Spinal cord (tissue), 10 donors: ENCODE results near the gene FA2H. TPM values are rescaled to one million over a fixed set of nuclear protein-coding genes. Genes with fewer than 3 reads are reported as not detected.

Experiments used
- DNase-seq, 6 donors: peaks; one replicate each; pipeline versions ENCODE4 v3.0.0 to v3.0.0-alpha.2; 2013 to 2015; ENCODE audit warnings: low spot score in 6 of 6, low read depth in 4 of 6
- H3K27ac ChIP-seq: one replicate; pipeline ENCODE4 v1.5.1; 2013; ENCODE audit warnings: low read depth, low read length, control low read depth
- H3K27me3 ChIP-seq: one replicate; pipeline ENCODE4 v1.6.1; 2013; ENCODE audit warnings: low read length; ENCODE audit not compliant: control insufficient read depth, insufficient read depth
- H3K36me3 ChIP-seq: one replicate; pipeline ENCODE4 v1.6.1; 2013; ENCODE audit warnings: low read length; ENCODE audit not compliant: control insufficient read depth, insufficient read depth
- H3K4me1 ChIP-seq: one replicate; pipeline ENCODE4 v1.6.1; 2013; ENCODE audit warnings: low read length; ENCODE audit not compliant: control insufficient read depth, insufficient read depth
- H3K4me3 ChIP-seq: one replicate; pipeline ENCODE4 v1.5.1; 2013; ENCODE audit warnings: low read depth, low read length, control low read depth
- H3K9me3 ChIP-seq: one replicate; pipeline ENCODE4 v1.6.1; 2013; ENCODE audit warnings: low read length; ENCODE audit not compliant: control insufficient read depth, insufficient read depth
- WGBS: methylation state at CpG from one replicate; pipeline ENCODE4 v1.1.5; 2013; ENCODE audit warnings: missing lambda C conversion rate; ENCODE audit not compliant: insufficient coverage; 5-methylcytosine and 5-hydroxymethylcytosine counted together
- polyA plus RNA-seq, 2 donors: library from polyadenylated mRNA; unstranded; fragments of 120-200 nt; gene quantifications; one replicate each; pipeline ENCODE4 v1.2.1, GENCODE V29; 2013; ENCODE audit not compliant: insufficient read length in 2 of 2
- total RNA-seq, 2 donors: library from RNA; depleted of rRNA in 1 of 2; stranded (reverse); fragments of 120-200 nt in 1 of 2; fragments of >200 nt in 1 of 2; gene quantifications; one replicate each; pipeline versions ENCODE4 v1.2.3 to v1.2.4, GENCODE V29; 2013 to 2014
- donor health status: healthy.

The FA2H gene
- total and polyA plus RNA-seq, 4 donors: 3.8 to 21.4 (median 13.8) TPM

DNA sequence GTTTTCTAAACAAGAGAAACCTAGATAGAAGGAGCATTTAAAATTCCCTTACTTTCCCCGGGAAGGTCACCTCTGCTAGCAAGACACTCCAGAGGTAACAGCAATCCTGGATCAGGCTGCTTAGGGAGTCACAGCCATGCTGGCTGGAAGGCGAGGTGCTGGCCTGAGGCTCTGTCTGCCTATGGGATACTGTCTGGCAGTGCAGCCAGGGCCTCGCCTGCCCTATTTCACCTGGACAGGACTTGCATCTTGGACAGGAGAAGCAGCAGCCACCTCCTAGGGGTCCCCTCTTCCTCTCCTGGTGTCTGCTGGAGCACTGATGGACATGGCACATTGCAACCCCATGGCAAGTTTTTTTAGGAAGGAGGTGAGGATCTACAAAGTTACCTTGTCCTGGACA is 15.1 kb downstream of the FA2H start:
- 96% methylated on average over 3 of the region's 3 CpGs for WGBS
- no peak for DNase-seq
- H3K9me3 ChIP-seq: no peaks in the 10 kb centered on the region
- H3K4me3 ChIP-seq: no peak overlapping the region
- peaks cover 3% of the 10 kb centered on the region for H3K4me1 ChIP-seq
- no peak overlapping the region for H3K27ac ChIP-seq
- no peaks in the 10 kb centered on the region for H3K36me3 ChIP-seq
- H3K27me3 ChIP-seq: no peaks in the 10 kb centered on the region

DNA sequence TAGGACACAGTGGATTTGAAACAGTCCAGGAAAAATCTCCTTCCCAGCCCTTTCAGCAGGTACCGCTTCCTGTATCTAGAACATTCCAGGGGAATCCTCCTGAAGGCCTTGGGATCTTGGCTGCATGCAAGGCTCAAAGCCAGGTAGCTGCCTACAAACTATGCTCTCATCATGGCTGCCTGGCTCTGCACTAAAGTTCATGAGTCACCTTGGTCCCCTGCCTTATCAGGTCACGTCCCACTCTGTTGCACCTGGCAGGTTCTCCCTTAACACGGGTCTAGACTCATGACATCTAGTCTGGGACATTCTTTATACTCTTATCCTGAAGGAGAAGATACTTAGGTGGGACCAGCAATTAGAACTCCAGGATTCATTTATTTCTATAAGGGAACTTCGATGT is 15.8 kb downstream of the FA2H start:
- Histone ChIP-seq H3K27me3 (no peaks in the 10 kb centered on the region), H3K9me3 (no peaks in the 10 kb centered on the region), H3K36me3 (no peaks in the 10 kb centered on the region), H3K4me1 (peaks cover 3% of the 10 kb centered on the region), H3K4me3 (no peak overlapping the region), H3K27ac (no peak overlapping the region)
- DNase-seq: no peak
- WGBS: 100% methylated on average over 1 of the region's 4 CpGs

DNA sequence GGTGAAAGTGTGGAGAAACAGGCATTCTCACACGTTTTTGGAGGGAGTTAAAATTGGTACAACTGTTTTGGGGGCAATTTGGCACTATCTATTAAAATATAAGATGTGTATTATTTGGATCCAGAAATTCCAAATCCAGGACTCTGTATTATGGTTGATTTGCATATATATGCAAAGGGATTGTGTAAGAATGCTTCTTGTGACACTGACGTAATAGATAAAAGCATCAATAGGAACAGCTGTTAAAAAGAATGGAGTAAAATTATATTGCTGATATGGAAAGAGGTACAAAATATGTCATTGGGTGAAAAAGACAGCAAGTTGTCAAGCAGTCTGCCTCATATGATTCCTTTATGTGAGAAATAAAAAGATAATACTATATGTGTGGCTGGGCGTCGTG is 17.3 kb downstream of the FA2H start:
- Histone ChIP-seq H3K27ac (no peak overlapping the region), H3K9me3 (no peaks in the 10 kb centered on the region), H3K27me3 (no peaks in the 10 kb centered on the region), H3K36me3 (no peaks in the 10 kb centered on the region), H3K4me3 (no peak overlapping the region), H3K4me1 (peaks cover 3% of the 10 kb centered on the region)
- no peak for DNase-seq
- 71% methylated on average over 1 of the region's 4 CpGs for WGBS

DNA sequence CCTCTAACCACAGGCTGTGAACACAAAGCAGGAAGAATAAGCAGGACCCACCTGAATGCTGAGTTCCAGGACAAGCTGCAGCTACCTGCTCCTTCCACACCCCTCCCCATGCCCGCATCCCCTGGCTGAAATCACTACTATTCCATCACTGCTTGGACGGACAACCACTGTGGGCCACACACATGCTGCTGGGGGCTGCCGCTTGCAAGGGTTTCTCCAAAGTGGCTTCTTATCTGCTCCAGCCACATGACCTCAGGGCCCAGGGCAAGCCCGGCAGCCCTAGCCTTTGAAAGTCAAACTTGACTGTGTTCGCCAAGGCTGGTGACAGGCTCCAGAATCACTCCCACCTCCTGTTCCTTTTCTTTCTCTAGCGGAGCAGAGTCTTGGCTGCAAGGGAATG is 18.4 kb downstream of the FA2H start:
- H3K9me3 ChIP-seq: no peaks in the 10 kb centered on the region
- H3K4me3 ChIP-seq: no peak overlapping the region
- DNase-seq: no peak
- 72% methylated on average over 5 of the region's 6 CpGs for WGBS
- no peak overlapping the region for H3K27ac ChIP-seq
- H3K4me1 ChIP-seq: peaks cover 3% of the 10 kb centered on the region
- no peaks in the 10 kb centered on the region for H3K36me3 ChIP-seq
- H3K27me3 ChIP-seq: no peaks in the 10 kb centered on the region

DNA sequence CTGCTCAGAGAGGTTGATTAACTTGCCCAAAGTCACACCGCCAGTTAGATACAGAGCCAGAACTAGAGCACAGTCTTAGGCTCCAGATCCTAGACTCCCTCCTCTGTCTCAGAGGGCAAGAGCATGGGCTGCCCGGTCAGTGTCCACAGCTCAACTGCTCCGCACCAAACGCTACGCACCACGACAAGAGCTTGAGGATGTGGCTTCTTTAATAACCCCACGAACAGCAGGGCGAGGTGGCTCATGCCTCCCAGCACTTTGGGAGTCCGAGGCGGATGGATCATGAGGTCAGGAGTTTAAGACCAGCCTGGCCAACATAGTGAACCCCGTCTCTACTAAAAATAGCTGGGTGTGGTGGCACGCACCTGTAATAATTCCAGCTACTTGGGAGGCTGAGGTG is 21.4 kb downstream of the FA2H start:
- H3K27me3 ChIP-seq: no peaks in the 10 kb centered on the region
- H3K4me3 ChIP-seq: no peak overlapping the region
- H3K36me3 ChIP-seq: no peaks in the 10 kb centered on the region
- no peaks in the 10 kb centered on the region for H3K9me3 ChIP-seq
- H3K4me1 ChIP-seq: peaks cover 19% of the 10 kb centered on the region
- 92% methylated on average over 11 of the region's 12 CpGs for WGBS
- no peak overlapping the region for H3K27ac ChIP-seq
- DNase-seq: no peak

DNA sequence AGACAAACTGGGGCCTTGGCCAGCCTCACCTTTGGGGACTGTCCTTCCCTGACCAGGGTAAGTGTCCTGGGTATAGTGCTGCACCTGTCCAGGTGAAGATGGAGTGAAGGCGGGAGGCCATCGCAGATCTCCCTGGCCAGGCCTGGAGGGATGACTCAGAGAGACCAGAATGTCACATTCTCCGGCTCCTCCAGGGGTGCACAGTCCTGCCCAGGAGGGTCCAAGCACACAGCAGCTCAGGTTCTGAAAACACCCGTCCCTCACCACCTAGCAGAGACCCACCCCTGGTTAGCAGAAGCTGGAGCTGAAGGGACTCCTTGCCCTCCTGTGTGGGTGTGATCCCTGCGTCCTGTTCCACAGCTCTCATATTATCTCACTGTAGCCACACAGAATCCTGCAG is 21.9 kb downstream of the FA2H start:
- DNase-seq: no peak
- Histone ChIP-seq H3K27me3 (no peaks in the 10 kb centered on the region), H3K36me3 (no peaks in the 10 kb centered on the region), H3K4me3 (no peak overlapping the region), H3K4me1 (peaks cover 23% of the 10 kb centered on the region), H3K27ac (no peak overlapping the region), H3K9me3 (no peaks in the 10 kb centered on the region)
- WGBS: 95% methylated on average over 5 of the region's 5 CpGs

DNA sequence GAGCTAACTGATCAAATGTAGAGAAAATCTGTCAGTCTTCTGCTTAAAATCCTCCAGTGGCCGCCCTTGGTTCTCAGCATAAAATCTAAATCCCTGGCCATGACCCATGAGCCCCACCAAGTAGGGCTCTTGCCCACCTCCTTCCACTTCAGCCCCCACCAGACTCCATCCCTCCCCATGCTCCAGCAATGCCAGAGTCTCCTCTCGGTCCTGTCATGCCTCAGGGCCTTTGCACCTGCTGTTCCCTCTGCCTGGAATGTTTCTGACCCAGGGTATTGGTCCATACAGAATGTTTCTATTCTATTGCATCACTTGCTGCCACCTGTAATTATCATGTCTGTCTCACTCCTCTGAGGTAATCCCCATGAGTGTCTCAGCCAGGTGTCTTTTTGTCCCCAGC is 22.4 kb downstream of the FA2H start:
- Histone ChIP-seq H3K9me3 (no peaks in the 10 kb centered on the region), H3K4me1 (peaks cover 28% of the 10 kb centered on the region), H3K27me3 (no peaks in the 10 kb centered on the region), H3K4me3 (no peak overlapping the region), H3K36me3 (no peaks in the 10 kb centered on the region), H3K27ac (no peak overlapping the region)
- DNase-seq: no peak
- WGBS: 92% methylated on average over 2 of the region's 2 CpGs

DNA sequence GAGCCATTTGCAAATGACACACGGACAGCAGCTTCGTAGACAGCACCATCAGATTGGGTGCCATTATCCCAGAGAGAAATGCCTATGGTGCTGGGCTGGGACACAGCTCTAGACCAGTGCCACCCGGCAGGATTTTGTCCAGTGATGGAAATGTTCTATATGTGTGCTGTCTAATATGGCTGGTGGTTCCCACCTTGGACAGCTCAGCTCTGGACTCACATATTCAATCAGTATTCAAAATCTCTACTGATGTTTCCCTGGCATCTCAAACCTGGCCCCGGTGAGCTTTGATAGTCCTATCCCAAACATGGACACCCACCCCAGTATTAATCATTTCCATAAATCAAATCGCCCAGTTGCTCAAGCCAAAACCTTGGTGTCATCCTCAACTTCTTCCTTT is 23.0 kb downstream of the FA2H start:
- Histone ChIP-seq H3K4me3 (no peak overlapping the region), H3K4me1 (peaks cover 32% of the 10 kb centered on the region), H3K36me3 (no peaks in the 10 kb centered on the region), H3K27me3 (no peaks in the 10 kb centered on the region), H3K27ac (no peak overlapping the region), H3K9me3 (no peaks in the 10 kb centered on the region)
- WGBS: 90% methylated on average over 5 of the region's 5 CpGs
- DNase-seq: no peak

DNA sequence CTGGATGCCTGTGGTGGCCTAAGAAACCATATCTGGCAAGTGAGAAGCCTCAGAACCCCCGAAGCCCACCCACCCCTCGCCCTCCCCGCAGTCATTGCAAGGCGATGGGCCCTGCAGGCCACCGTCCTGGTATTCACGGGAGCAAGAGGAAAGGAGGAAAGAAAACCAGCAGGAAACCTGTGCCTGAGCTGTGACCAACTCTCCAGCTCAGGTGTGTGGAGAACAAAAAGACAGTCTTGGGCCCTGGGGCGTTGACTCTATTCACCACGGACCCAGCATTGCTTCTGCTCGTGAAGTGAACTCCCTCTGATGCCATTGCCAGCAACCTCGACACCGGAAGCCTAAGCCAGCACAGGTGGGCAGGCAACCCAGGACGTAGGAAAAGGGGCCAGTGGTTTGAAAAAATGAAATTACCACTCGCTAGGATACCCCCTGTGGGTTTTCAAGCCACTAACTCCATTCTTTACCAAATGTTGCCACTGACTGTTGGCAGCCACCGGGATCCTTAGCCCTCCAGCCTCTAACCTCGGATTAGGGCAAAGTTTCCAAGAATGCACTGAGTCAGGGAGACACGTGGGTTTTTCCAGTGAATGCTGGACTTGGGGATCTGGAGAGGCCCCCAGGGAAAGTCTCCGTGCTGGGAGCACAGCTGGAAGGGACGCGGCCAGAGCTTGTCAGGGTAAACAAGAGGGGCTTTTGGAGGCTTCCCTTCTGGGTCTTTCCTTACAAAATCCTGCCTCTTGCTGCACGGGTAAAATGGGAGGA is 25.1 kb downstream of the FA2H start:
- DNase-seq: no peak
- Histone ChIP-seq H3K27ac (peak overlapping the region; percentile 79), H3K4me3 (no peak overlapping the region), H3K36me3 (no peaks in the 10 kb centered on the region), H3K27me3 (no peaks in the 10 kb centered on the region), H3K4me1 (peaks cover 29% of the 10 kb centered on the region), H3K9me3 (no peaks in the 10 kb centered on the region)
- WGBS: 50% methylated on average over 13 of the region's 20 CpGs

DNA sequence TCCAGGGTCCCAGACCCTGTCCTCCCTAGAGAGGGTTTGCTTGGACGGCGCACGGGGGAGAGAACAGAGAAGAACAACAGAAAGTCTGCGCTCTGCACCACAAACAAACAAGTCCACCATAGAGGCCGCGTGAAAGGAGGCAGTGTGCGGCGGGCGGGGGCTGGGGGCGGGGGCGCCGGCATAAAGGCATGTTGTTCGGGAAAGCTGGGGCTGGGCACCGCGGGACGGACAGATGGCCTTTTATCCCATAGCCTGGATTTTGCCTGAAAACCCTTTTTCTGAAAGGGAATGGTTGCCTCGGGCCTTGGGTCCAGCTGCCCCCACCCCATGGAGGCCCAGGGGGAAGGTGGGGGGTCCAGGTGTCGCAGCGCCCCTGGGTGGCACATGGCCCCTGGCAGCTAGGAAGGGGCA is 26.0 kb downstream of the FA2H start:
- 66% methylated on average over 14 of the region's 19 CpGs for WGBS

More for the DNA sequence above, 26.0 kb downstream of the FA2H start:
- Histone ChIP-seq H3K27ac (peak overlapping the region; percentile 89), H3K4me1 (peaks cover 33% of the 10 kb centered on the region), H3K4me3 (no peak overlapping the region), H3K36me3 (no peaks in the 10 kb centered on the region), H3K27me3 (no peaks in the 10 kb centered on the region), H3K9me3 (no peaks in the 10 kb centered on the region)
- peak in 3 of 6 donors; percentile 15 to 69 (median 51) for DNase-seq
